ENCODE results near the gene MORN5. TPM values are rescaled to one million over a fixed set of nuclear protein-coding genes. Genes with fewer than 3 reads are reported as not detected.

The MORN5 gene
- total RNA-seq, 6 experiments from 2014 or later: not detected

- Histone ChIP-seq H3K4me3 (no peak overlapping the region), H3K27ac (no peak overlapping the region), H3K27me3 (no peaks in the 10 kb centered on the region), H3K9me3 (no peaks in the 10 kb centered on the region), H3K4me1 (no peaks in the 10 kb centered on the region), H3K36me3 (no peaks in the 10 kb centered on the region)
- 45% methylated on average over 4 of the region's 5 CpGs for WGBS (ENCODE audit: insufficient coverage, low coverage, low lambda C conversion rate, missing lambda C conversion rate)
- peak in 2 of 3 donors; percentile 34 to 60 for DNase-seq
- intact Hi-C loops (cut with DNase I): no loop called here
- peak; percentile 65 to 87 (median 82) for ATAC-seq
- no peak for TF ChIP-seq POLR2A (IDR thresholded peaks at IDR 0.05)
- TF ChIP-seq CTCF (IDR thresholded peaks at IDR 0.05): peak in 3 of 4 donors; percentile 10 to 38 (median 12)
Observed at GRCh38 chr9:122186301-122186700, 26.6 kb downstream of the MORN5 start.

GRCh38 chr9:122186777-122187470, 27.2 kb downstream of the MORN5 start:
- TF ChIP-seq POLR2A (IDR thresholded peaks at IDR 0.05) (no peak), CTCF (IDR thresholded peaks at IDR 0.05) (no peak)
- Histone ChIP-seq H3K36me3 (no peaks in the 10 kb centered on the region), H3K4me3 (no peak overlapping the region), H3K27ac (no peak overlapping the region), H3K27me3 (no peaks in the 10 kb centered on the region), H3K9me3 (no peaks in the 10 kb centered on the region), H3K4me1 (no peaks in the 10 kb centered on the region)
- ATAC-seq (no peak), DNase-seq (no peak)
- 79% methylated on average over 4 of the region's 8 CpGs for WGBS (ENCODE audit: insufficient coverage, low coverage, low lambda C conversion rate, missing lambda C conversion rate)
- intact Hi-C loops (cut with DNase I): no loop called here

GRCh38 chr9:122188369-122188768, 28.7 kb downstream of the MORN5 start:
- Histone ChIP-seq H3K36me3 (no peaks in the 10 kb centered on the region), H3K4me1 (no peaks in the 10 kb centered on the region), H3K27ac (no peak overlapping the region), H3K4me3 (no peak overlapping the region), H3K27me3 (no peaks in the 10 kb centered on the region), H3K9me3 (no peaks in the 10 kb centered on the region)
- intact Hi-C loops (cut with DNase I): no loop called here
- WGBS (ENCODE audit: insufficient coverage, low coverage, low lambda C conversion rate, missing lambda C conversion rate): 73% methylated on average over 5 of the region's 6 CpGs
- TF ChIP-seq CTCF (IDR thresholded peaks at IDR 0.05) (no peak), POLR2A (IDR thresholded peaks at IDR 0.05) (no peak)
- ATAC-seq (no peak), DNase-seq (no peak)

- TF ChIP-seq CTCF (IDR thresholded peaks at IDR 0.05): no peak
- no peak for TF ChIP-seq POLR2A (IDR thresholded peaks at IDR 0.05)
- no peaks in the 10 kb centered on the region for H3K4me1 ChIP-seq
- 55% methylated on average over 6 of the region's 12 CpGs for WGBS (ENCODE audit: insufficient coverage, low coverage, low lambda C conversion rate, missing lambda C conversion rate)
- ATAC-seq (peak; percentile 30 to 81 (median 68)), DNase-seq (peak in 2 of 3 donors; percentile 47 to 68)
- no peak overlapping the region for H3K4me3 ChIP-seq
- no peak overlapping the region for H3K27ac ChIP-seq
- no peaks in the 10 kb centered on the region for H3K9me3 ChIP-seq
- no peaks in the 10 kb centered on the region for H3K27me3 ChIP-seq
- H3K36me3 ChIP-seq: no peaks in the 10 kb centered on the region
- intact Hi-C loops (cut with DNase I): no loop called here
Observed at GRCh38 chr9:122190597-122191381, 31.1 kb downstream of the MORN5 start.
